HepG2 (cell line): ENCODE measurements around the gene TIMM17B. TPM values are rescaled to one million over a fixed set of nuclear protein-coding genes. Genes with fewer than 3 reads are reported as not detected.

Experiments used
- AGO2 ChIP-seq: fragments of 200-400 bp; formaldehyde crosslinking; optimal IDR thresholded peaks from 2 replicates; pipeline ENCODE3; 2017; ENCODE audit warnings: mild to moderate bottlenecking, low read depth, low read length, moderate library complexity
- GLI4 ChIP-seq: sonication (generic); formaldehyde crosslinking; IDR thresholded peaks from 2 replicates; pipeline ENCODE4 v1.5.1; 2020; ENCODE audit warnings: missing genetic modification reagents, mild to moderate bottlenecking, moderate library complexity, borderline replicate concordance
- HNF4A ChIP-seq: sonication (generic); formaldehyde crosslinking; IDR thresholded peaks from 2 replicates; pipeline ENCODE4 v1.4.0; 2020; ENCODE audit warnings: missing genetic modification reagents
- POLR2G ChIP-seq: fragments of 200-400 bp; formaldehyde crosslinking; IDR thresholded peaks from 2 replicates; pipeline ENCODE4 v1.6.1; 2018; ENCODE audit warnings: mild to moderate bottlenecking, low read depth, low read length, moderate library complexity
- RAD21 ChIP-seq: fragments of 450-650 bp; formaldehyde crosslinking; IDR thresholded peaks from 2 replicates; pipeline ENCODE4 v1.5.0; 2020; ENCODE audit warnings: mild to moderate bottlenecking
- RBM39 ChIP-seq: fragments of 200-400 bp; formaldehyde crosslinking; IDR thresholded peaks from one replicate; pipeline ENCODE4 v1.6.1; 2018; ENCODE audit warnings: antibody characterized with exemption, mild to moderate bottlenecking, low read depth, low read length; ENCODE audit not compliant: poor library complexity, severe bottlenecking
- STAG1 ChIP-seq: sonication (generic); formaldehyde crosslinking; IDR thresholded peaks from 2 replicates; pipeline ENCODE4 v1.4.0; 2020; ENCODE audit warnings: missing genetic modification reagents
- TBX2 ChIP-seq: sonication (generic); formaldehyde crosslinking; IDR thresholded peaks from 2 replicates; pipeline ENCODE4 v1.5.0; 2020; ENCODE audit warnings: missing genetic modification reagents, mild to moderate bottlenecking, borderline replicate concordance
- TCF12 ChIP-seq, 2 experiments: fragments of 450-650 bp in 1 of 2; sonication (generic) in 1 of 2; formaldehyde crosslinking in 1 of 2; IDR thresholded peaks; 2 replicates each; pipeline versions ENCODE4 v1.6.1 to v1.8.0; 2017 to 2022; ENCODE audit warnings: antibody characterized with exemption in 1 of 2, mild to moderate bottlenecking in 1 of 2, missing genetic modification reagents in 1 of 2, moderate library complexity in 1 of 2
- ZNF205 ChIP-seq: IDR thresholded peaks from 2 replicates; pipeline ENCODE4 v1.6.1; 2018; ENCODE audit warnings: missing biosample characterization, missing genetic modification reagents
- polyA plus RNA-seq, 8 experiments: library from polyadenylated mRNA; depleted of rRNA in 3 of 8; stranded (reverse) in 7 of 8; unstranded in 1 of 8; fragments of >200 nt; fragmentation: Illumina TruSeq in 4 of 8; extraction: Trizol in 4 of 8; gene quantifications; 2 replicates each; pipeline versions ENCODE4 v1.2.1 to v1.2.3, GENCODE V29; 2011 to 2016; ENCODE audit warnings: low read depth in 4 of 8, missing spikeins in 1 of 8, mixed read lengths in 1 of 8; ENCODE audit not compliant: insufficient read depth in 1 of 8
- total RNA-seq, 5 experiments: library from RNA; depleted of rRNA; stranded (reverse); fragments of >200 nt; fragmentation: Illumina TruSeq; extraction: Trizol; gene quantifications; 2 replicates each; pipeline ENCODE4 v1.2.3, GENCODE V29; 2016; ENCODE audit warnings: low read depth in 1 of 5
- TF ChIP-seq, protein P1 (sequence below): IDR thresholded peaks from 2 replicates; pipeline ENCODE4 v1.6.1; 2016; ENCODE audit warnings: mild to moderate bottlenecking
- TF ChIP-seq, protein P2 (sequence below): sonication (generic); formaldehyde crosslinking; IDR thresholded peaks from 2 replicates; pipeline ENCODE4 v1.4.0; 2020; ENCODE audit warnings: missing genetic modification reagents
- TF ChIP-seq, protein P3 (sequence below): sonication (generic); formaldehyde crosslinking; IDR thresholded peaks from 2 replicates; pipeline ENCODE4 v1.4.0; 2020; ENCODE audit warnings: low read depth, missing genetic modification reagents
- TF ChIP-seq, protein P4 (sequence below): sonication (generic); formaldehyde crosslinking; IDR thresholded peaks from 2 replicates; pipeline ENCODE4 v1.4.0; 2020; ENCODE audit warnings: mild to moderate bottlenecking, missing genetic modification reagents
- TF ChIP-seq, protein P5 (sequence below): sonication (generic); formaldehyde crosslinking; conservative IDR thresholded peaks from 2 replicates; pipeline ENCODE4 v1.4.0; 2020; ENCODE audit warnings: missing genetic modification reagents

TIMM17B gene
- total and polyA plus RNA-seq, 2 of the 13 experiments (the other 11 are each of a cell fraction or from before 2014, with no cell fraction given), result 56.0 to 72.5 TPM

DNA sequence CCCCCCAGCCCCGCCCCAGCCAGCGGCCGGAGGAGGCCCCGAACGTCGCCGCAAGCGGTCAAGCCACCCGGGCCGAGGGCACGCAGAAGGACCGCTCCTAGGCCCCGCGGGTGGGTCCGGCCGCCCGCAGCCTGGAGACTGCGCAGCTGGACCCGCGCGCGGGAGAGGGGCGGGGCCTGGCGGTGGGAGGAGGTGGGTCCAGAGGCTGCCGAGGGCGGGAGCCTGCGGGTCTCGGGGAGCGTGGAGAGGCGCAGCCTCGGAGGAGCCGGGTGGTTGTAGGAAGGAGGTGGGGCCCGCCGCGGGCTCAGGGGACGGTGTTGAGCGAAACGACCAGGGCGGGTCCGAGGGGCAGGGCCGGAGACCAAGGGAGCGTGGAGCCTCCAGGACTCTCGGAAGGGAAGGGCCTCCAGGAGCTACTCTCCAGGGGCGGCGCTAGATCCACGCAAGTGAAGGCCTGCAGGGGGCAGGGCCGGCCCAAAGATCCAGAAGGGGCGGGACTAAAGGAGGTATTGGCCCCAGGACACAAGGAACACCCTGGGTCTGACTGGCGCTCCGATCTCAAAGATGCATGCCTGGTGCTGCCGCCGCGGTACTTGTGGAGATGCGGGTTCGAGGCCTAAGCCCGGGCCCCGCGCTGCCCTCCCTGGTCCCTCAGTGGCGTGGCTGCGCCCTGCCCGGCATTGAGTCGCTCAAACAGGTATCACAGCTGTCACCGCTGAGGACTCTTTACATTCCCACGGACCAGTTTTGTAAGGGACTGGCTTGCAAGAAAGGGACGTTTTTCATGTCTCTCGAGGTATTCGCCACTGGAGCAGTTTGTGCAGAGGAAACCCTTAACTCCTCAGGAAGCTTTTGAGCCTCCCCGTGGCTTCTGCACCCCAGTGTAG is 5.9 kb downstream of the TIMM17B start (continued):
- TF ChIP-seq, protein P1, sequence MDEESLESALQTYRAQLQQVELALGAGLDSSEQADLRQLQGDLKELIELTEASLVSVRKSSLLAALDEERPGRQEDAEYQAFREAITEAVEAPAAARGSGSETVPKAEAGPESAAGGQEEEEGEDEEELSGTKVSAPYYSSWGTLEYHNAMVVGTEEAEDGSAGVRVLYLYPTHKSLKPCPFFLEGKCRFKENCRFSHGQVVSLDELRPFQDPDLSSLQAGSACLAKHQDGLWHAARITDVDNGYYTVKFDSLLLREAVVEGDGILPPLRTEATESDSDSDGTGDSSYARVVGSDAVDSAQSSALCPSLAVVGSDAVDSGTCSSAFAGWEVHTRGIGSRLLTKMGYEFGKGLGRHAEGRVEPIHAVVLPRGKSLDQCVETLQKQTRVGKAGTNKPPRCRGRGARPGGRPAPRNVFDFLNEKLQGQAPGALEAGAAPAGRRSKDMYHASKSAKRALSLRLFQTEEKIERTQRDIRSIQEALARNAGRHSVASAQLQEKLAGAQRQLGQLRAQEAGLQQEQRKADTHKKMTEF, result 0 out of 2 replicates have a peak, but pooled peaks have one; percentile 49
- TF ChIP-seq TBX2 (CRISPR knock-in tag) (peak; percentile 41; the same call in 1 of the 2 replicates), RAD21 (CRISPR knock-in tag) (peak; percentile 54), RBM39 (peak; percentile 50), STAG1 (CRISPR knock-in tag) (peak; percentile 52), ZNF205 (CRISPR knock-in tag) (0 out of 2 replicates have a peak, but pooled peaks have one; percentile 24), AGO2 (peak; percentile 88), HNF4A (CRISPR knock-in tag) (peak; percentile 30; the same call in 1 of the 2 replicates), GLI4 (CRISPR knock-in tag) (no peak), POLR2G (peak; percentile 54), TCF12 (IDR thresholded peaks at IDR 0.05) (no peak), TCF12 (CRISPR knock-in tag; IDR thresholded peaks at IDR 0.05) (no peak)
- TF ChIP-seq, protein P2, sequence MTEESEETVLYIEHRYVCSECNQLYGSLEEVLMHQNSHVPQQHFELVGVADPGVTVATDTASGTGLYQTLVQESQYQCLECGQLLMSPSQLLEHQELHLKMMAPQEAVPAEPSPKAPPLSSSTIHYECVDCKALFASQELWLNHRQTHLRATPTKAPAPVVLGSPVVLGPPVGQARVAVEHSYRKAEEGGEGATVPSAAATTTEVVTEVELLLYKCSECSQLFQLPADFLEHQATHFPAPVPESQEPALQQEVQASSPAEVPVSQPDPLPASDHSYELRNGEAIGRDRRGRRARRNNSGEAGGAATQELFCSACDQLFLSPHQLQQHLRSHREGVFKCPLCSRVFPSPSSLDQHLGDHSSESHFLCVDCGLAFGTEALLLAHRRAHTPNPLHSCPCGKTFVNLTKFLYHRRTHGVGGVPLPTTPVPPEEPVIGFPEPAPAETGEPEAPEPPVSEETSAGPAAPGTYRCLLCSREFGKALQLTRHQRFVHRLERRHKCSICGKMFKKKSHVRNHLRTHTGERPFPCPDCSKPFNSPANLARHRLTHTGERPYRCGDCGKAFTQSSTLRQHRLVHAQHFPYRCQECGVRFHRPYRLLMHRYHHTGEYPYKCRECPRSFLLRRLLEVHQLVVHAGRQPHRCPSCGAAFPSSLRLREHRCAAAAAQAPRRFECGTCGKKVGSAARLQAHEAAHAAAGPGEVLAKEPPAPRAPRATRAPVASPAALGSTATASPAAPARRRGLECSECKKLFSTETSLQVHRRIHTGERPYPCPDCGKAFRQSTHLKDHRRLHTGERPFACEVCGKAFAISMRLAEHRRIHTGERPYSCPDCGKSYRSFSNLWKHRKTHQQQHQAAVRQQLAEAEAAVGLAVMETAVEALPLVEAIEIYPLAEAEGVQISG (CRISPR knock-in tag), result no peak
- TF ChIP-seq, protein P3, sequence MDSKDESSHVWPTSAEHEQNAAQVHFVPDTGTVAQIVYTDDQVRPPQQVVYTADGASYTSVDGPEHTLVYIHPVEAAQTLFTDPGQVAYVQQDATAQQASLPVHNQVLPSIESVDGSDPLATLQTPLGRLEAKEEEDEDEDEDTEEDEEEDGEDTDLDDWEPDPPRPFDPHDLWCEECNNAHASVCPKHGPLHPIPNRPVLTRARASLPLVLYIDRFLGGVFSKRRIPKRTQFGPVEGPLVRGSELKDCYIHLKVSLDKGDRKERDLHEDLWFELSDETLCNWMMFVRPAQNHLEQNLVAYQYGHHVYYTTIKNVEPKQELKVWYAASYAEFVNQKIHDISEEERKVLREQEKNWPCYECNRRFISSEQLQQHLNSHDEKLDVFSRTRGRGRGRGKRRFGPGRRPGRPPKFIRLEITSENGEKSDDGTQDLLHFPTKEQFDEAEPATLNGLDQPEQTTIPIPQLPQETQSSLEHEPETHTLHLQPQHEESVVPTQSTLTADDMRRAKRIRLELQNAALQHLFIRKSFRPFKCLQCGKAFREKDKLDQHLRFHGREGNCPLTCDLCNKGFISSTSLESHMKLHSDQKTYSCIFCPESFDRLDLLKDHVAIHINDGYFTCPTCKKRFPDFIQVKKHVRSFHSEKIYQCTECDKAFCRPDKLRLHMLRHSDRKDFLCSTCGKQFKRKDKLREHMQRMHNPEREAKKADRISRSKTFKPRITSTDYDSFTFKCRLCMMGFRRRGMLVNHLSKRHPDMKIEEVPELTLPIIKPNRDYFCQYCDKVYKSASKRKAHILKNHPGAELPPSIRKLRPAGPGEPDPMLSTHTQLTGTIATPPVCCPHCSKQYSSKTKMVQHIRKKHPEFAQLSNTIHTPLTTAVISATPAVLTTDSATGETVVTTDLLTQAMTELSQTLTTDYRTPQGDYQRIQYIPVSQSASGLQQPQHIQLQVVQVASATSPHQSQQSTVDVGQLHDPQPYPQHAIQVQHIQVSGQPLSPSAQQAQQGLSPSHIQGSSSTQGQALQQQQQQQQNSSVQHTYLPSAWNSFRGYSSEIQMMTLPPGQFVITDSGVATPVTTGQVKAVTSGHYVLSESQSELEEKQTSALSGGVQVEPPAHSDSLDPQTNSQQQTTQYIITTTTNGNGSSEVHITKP (CRISPR knock-in tag), result peak; percentile 79; the same call in 1 of the 2 replicates
- TF ChIP-seq, protein P4, sequence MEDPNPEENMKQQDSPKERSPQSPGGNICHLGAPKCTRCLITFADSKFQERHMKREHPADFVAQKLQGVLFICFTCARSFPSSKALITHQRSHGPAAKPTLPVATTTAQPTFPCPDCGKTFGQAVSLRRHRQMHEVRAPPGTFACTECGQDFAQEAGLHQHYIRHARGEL (CRISPR knock-in tag), result no peak
- TF ChIP-seq, protein P5, sequence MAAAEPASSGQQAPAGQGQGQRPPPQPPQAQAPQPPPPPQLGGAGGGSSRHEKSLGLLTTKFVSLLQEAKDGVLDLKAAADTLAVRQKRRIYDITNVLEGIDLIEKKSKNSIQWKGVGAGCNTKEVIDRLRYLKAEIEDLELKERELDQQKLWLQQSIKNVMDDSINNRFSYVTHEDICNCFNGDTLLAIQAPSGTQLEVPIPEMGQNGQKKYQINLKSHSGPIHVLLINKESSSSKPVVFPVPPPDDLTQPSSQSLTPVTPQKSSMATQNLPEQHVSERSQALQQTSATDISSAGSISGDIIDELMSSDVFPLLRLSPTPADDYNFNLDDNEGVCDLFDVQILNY (CRISPR knock-in tag), result no peak
